ENCODE data around the gene NEK10. TPM values are rescaled to one million over a fixed set of nuclear protein-coding genes. Genes with fewer than 3 reads are reported as not detected.
"Not testable (repeated sequence)": the region's sequence is repeated elsewhere in the genome, so short reads cannot be mapped to it uniquely, and the experiment has no call there.

NEK10 gene
- polyA plus RNA-seq, 2 of the 4 experiments (the other 2 are of a cell fraction): 1.7 to 2.9 TPM

DNA sequence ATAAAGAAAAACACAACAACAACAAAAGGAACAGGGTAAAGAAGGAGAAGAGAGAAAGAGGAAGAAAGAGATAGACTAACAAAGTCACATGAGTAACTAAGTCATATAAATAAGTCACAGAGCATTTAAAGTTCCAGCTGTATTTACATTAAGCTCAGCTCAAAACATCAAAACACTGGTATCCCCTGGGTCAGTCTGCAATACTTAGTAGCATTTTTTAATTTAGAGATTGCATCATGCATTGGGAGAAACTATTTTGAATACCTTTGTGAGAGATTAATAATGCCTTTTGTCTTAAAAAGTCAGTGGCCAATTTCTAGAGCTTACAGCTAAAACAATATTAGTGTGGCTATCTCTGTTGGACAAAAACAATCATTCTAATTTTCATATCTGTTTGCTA is 78.4 kb downstream of the NEK10 start:
- POLR2A ChIA-PET: no interaction called here
- ATAC-seq: no peak

GRCh38 chr3:27289769-27290413 is 79.3 kb downstream of the NEK10 start:
- H3K9me3 ChIP-seq: no peaks in the 10 kb centered on the region
- no peak overlapping the region for H3K27ac ChIP-seq
- DNase-seq (ENCODE audit: low read depth in 1 of 2, low spot score in 1 of 2): no peak
- H3K4me3 ChIP-seq: no peak overlapping the region
- POLR2A ChIA-PET: no interaction called here
- TF ChIP-seq, protein P1, sequence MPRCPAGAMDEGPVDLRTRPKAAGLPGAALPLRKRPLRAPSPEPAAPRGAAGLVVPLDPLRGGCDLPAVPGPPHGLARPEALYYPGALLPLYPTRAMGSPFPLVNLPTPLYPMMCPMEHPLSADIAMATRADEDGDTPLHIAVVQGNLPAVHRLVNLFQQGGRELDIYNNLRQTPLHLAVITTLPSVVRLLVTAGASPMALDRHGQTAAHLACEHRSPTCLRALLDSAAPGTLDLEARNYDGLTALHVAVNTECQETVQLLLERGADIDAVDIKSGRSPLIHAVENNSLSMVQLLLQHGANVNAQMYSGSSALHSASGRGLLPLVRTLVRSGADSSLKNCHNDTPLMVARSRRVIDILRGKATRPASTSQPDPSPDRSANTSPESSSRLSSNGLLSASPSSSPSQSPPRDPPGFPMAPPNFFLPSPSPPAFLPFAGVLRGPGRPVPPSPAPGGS (IDR thresholded peaks at IDR 0.05): no peak
- TF ChIP-seq FOSB (CRISPR knock-in tag; IDR thresholded peaks at IDR 0.05): no peak
- TF ChIP-seq JUNB (IDR thresholded peaks at IDR 0.05): no peak
- TF ChIP-seq, protein P2, sequence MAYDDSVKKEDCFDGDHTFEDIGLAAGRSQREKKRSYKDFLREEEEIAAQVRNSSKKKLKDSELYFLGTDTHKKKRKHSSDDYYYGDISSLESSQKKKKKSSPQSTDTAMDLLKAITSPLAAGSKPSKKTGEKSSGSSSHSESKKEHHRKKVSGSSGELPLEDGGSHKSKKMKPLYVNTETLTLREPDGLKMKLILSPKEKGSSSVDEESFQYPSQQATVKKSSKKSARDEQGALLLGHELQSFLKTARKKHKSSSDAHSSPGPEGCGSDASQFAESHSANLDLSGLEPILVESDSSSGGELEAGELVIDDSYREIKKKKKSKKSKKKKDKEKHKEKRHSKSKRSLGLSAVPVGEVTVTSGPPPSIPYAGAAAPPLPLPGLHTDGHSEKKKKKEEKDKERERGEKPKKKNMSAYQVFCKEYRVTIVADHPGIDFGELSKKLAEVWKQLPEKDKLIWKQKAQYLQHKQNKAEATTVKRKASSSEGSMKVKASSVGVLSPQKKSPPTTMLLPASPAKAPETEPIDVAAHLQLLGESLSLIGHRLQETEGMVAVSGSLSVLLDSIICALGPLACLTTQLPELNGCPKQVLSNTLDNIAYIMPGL (CRISPR knock-in tag; IDR thresholded peaks at IDR 0.05; ENCODE audit: borderline replicate concordance): no peak
- no peak for TF ChIP-seq SREBF2 (IDR thresholded peaks at IDR 0.05)
- no peak for TF ChIP-seq RCOR1 (IDR thresholded peaks at IDR 0.05; ENCODE audit: low read depth, low read length)
- no peak for TF ChIP-seq ZNF302 (CRISPR knock-in tag; IDR thresholded peaks at IDR 0.05)
- no peak for TF ChIP-seq HOXB5 (CRISPR knock-in tag; IDR thresholded peaks at IDR 0.05)
- TF ChIP-seq MAFK (IDR thresholded peaks at IDR 0.05; ENCODE audit: partially characterized antibody): no peak
- TF ChIP-seq HEYL (CRISPR knock-in tag; IDR thresholded peaks at IDR 0.05): no peak
- TF ChIP-seq EHF (CRISPR knock-in tag; IDR thresholded peaks at IDR 0.05): no peak
- H3K4me2 ChIP-seq: no peak overlapping the region
- FAIRE-seq: no peak
- 21% methylated on average over 3 of the region's 3 CpGs for WGBS (ENCODE audit: missing lambda C conversion rate)
- no peaks in the 10 kb centered on the region for H3K4me1 ChIP-seq
- CTCF ChIA-PET: no interaction called here
- ATAC-seq: no peak

More for the DNA sequence above, 78.4 kb downstream of the NEK10 start:
- no peaks in the 10 kb centered on the region for H3K4me1 ChIP-seq
- no peak overlapping the region for H3K4me2 ChIP-seq
- CTCF ChIA-PET: no interaction called here
- no peak overlapping the region for H3K27ac ChIP-seq
- no peaks in the 10 kb centered on the region for H3K9me3 ChIP-seq
- FAIRE-seq (no peak), DNase-seq (ENCODE audit: low read depth in 1 of 2, low spot score in 1 of 2) (no peak)
- TF ChIP-seq CHD4 (IDR thresholded peaks at IDR 0.05; ENCODE audit: borderline replicate concordance) (no peak), ZNF302 (CRISPR knock-in tag; IDR thresholded peaks at IDR 0.05) (no peak)
- H3K4me3 ChIP-seq: no peak overlapping the region

DNA sequence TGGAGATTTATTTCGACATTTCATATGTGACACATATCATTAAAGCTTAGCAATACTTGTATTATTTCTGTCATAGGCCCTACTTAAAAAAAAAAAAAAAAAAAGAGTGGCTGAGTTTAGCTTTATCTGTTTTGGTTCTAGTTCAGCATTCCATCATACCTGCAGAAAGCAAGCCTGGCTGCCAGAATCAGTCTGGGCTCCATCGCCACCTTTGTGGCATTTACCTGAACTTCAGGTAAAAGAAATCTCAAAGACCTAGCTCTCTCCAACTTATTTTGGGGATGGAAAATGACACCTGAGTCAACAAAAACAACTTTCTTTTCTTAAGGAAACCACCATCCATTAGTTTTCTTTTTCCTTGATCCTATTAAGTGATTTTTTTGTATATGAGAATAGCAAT is 82.1 kb downstream of the NEK10 start:
- H3K27ac ChIP-seq: no peak overlapping the region
- DNase-seq (ENCODE audit: low read depth in 1 of 2, low spot score in 1 of 2) (no peak), FAIRE-seq (no peak), ATAC-seq (no peak)
- no peak for TF ChIP-seq MAZ (IDR thresholded peaks at IDR 0.05; ENCODE audit: borderline replicate concordance, low read depth, low read length)
- TF ChIP-seq NR3C1 (IDR thresholded peaks at IDR 0.05): no peak
- TF ChIP-seq, protein P3, sequence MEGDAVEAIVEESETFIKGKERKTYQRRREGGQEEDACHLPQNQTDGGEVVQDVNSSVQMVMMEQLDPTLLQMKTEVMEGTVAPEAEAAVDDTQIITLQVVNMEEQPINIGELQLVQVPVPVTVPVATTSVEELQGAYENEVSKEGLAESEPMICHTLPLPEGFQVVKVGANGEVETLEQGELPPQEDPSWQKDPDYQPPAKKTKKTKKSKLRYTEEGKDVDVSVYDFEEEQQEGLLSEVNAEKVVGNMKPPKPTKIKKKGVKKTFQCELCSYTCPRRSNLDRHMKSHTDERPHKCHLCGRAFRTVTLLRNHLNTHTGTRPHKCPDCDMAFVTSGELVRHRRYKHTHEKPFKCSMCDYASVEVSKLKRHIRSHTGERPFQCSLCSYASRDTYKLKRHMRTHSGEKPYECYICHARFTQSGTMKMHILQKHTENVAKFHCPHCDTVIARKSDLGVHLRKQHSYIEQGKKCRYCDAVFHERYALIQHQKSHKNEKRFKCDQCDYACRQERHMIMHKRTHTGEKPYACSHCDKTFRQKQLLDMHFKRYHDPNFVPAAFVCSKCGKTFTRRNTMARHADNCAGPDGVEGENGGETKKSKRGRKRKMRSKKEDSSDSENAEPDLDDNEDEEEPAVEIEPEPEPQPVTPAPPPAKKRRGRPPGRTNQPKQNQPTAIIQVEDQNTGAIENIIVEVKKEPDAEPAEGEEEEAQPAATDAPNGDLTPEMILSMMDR (IDR thresholded peaks at IDR 0.05): no peak
- TF ChIP-seq RNF2 (IDR thresholded peaks at IDR 0.05; ENCODE audit: borderline replicate concordance, low read depth): no peak
- TF ChIP-seq POLR2A (IDR thresholded peaks at IDR 0.05; ENCODE audit: low read length): no peak
- TF ChIP-seq NPAS2 (CRISPR knock-in tag; IDR thresholded peaks at IDR 0.05; ENCODE audit: borderline replicate concordance): no peak
- CTCF ChIA-PET: interaction anchor here (1.2 kb wide), 1 partner anchor 25 kb away, joined by 3 read pairs; no protein-coding TSS in a partner anchor
- no peak overlapping the region for H3K4me2 ChIP-seq
- no peak overlapping the region for H3K4me3 ChIP-seq
- H3K9me3 ChIP-seq: no peaks in the 10 kb centered on the region
- WGBS (ENCODE audit: missing lambda C conversion rate): 85% methylated on average over 2 of the region's 2 CpGs
- POLR2A ChIA-PET: no interaction called here
- H3K4me1 ChIP-seq: no peaks in the 10 kb centered on the region

DNA sequence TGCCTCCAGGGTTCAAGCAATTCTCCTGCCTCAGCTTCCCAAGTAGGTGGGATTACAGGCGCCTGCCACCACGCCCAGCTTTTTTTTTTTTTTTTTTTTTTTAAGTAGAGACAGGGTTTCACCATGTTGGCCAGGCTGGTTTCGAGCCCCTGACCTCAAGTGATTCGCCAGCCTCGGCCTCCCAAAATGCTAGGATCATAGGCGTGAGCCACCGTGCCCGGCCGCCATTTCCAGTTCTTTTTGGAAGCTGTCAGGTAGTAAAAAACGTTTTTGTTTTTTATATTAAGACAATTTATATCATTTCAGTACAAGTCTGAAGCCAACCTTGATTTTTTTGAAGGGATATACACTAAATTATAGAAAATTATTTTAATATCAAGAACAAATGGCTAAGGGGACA is 82.7 kb downstream of the NEK10 start:
- CTCF ChIA-PET: interaction anchor here (1.5 kb wide), 1 partner anchor 33 kb away, joined by 3 read pairs; no protein-coding TSS in a partner anchor
- 72% methylated on average over 10 of the region's 10 CpGs for WGBS (ENCODE audit: missing lambda C conversion rate)
- not testable (repeated sequence) for ATAC-seq

More for the DNA sequence above, 82.7 kb downstream of the NEK10 start:
- H3K4me2 ChIP-seq; H3K9me3 ChIP-seq; DNase-seq (ENCODE audit: low read depth in 1 of 2, low spot score in 1 of 2); FAIRE-seq; POLR2A ChIA-PET; H3K4me3 ChIP-seq; H3K4me1 ChIP-seq; H3K27ac ChIP-seq: not testable (repeated sequence)

Data from A549 (cell line).